CD4-positive, alpha-beta T cell (primary cell): Measurements from ENCODE around the gene TTLL11. TPM values are rescaled to one million over a fixed set of nuclear protein-coding genes. Genes with fewer than 3 reads are reported as not detected.
"Not testable (repeated sequence)": the region's sequence is repeated elsewhere in the genome, so short reads cannot be mapped to it uniquely, and the experiment has no call there.

Experiments used
- ATAC-seq: fragments of 200-7000 bp; cut with Tn5 transposase; one replicate; pipeline ENCODE4 v1.10.0; 2022; ENCODE audit warnings: mild to moderate bottlenecking; ENCODE audit not compliant: poor library complexity
- CTCF ChIA-PET: fragments of 350-600 bp; sonication (Branson Sonifier 250); formaldehyde crosslinking; loops from one replicate; lab custom pipeline; 2021; ENCODE audit warnings: antibody characterized with exemption, inconsistent platforms; lab: Charles Lee
- POLR2A ChIA-PET: fragments of 350-600 bp; sonication (Branson Sonifier 250); formaldehyde crosslinking; loops from one replicate; lab custom pipeline; 2021; ENCODE audit warnings: antibody characterized with exemption, inconsistent platforms; lab: Charles Lee
- DNase-seq, 14 experiments: peaks; one replicate each; pipeline ENCODE4 v3.0.0-alpha.2; 2013 to 2020; ENCODE audit warnings: mixed read lengths in 2 of 14
- H3K27ac ChIP-seq, 2 donors: one replicate each; pipeline versions ENCODE4 v1.5.1 to v1.7.0; 2013; ENCODE audit warnings: low read length in 2 of 2, low read depth in 1 of 2, mild to moderate bottlenecking in 1 of 2
- H3K27me3 ChIP-seq, 2 experiments: 1 replicate in 1 of 2; 2 replicates in 1 of 2; pipeline versions ENCODE4 v1.6.1 to v1.7.0; 2013; ENCODE audit warnings: low read length in 2 of 2, control low read depth in 1 of 2, mild to moderate bottlenecking in 1 of 2, moderate library complexity in 1 of 2; ENCODE audit not compliant: insufficient read depth in 2 of 2, control insufficient read depth in 1 of 2
- H3K36me3 ChIP-seq: one replicate; pipeline ENCODE4 v1.6.1; 2013; ENCODE audit warnings: low read length, control low read depth; ENCODE audit not compliant: insufficient read depth
- H3K4me1 ChIP-seq: one replicate; pipeline ENCODE4 v1.6.1; 2013; ENCODE audit warnings: low read length, control low read depth; ENCODE audit not compliant: insufficient read depth
- H3K4me3 ChIP-seq: one replicate; pipeline ENCODE4 v1.5.1; 2013; ENCODE audit warnings: mild to moderate bottlenecking, low read length, moderate library complexity
- H3K9me3 ChIP-seq, 2 experiments: 1 replicate in 1 of 2; 2 replicates in 1 of 2; pipeline versions ENCODE4 v1.6.1 to v1.7.0; 2013; ENCODE audit warnings: low read length in 2 of 2, mild to moderate bottlenecking in 2 of 2, control low read depth in 1 of 2, moderate library complexity in 1 of 2; ENCODE audit not compliant: control insufficient read depth in 1 of 2, insufficient read depth in 1 of 2
- H3K27ac Mint-ChIP-seq: one replicate; pipeline ENCODE4 v1.8.0; 2020; ENCODE audit warnings: mixed read lengths
- H3K27me3 Mint-ChIP-seq: one replicate; pipeline ENCODE4 v1.8.0; 2021; ENCODE audit warnings: mixed read lengths
- H3K36me3 Mint-ChIP-seq: one replicate; pipeline ENCODE4 v1.8.0; 2021; ENCODE audit warnings: low read depth, mixed read lengths
- H3K4me1 Mint-ChIP-seq: one replicate; pipeline ENCODE4 v1.8.0; 2021; ENCODE audit warnings: low read depth, mixed read lengths
- H3K4me3 Mint-ChIP-seq: one replicate; pipeline ENCODE4 v1.8.0; 2020; ENCODE audit warnings: mild to moderate bottlenecking, mixed read lengths
- H3K9me3 Mint-ChIP-seq: one replicate; pipeline ENCODE4 v1.8.0; 2020; ENCODE audit warnings: mixed read lengths
- CTCF ChIP-seq: fragments of 200-600 bp; IDR thresholded peaks from one replicate; pipeline ENCODE4 v1.8.0; 2022; ENCODE audit warnings: antibody characterized with exemption, mild to moderate bottlenecking
- intact Hi-C, 2 experiments: fragments of 100-400 bp; cut with DNase I in 1 of 2; cut with micrococcal nuclease in 1 of 2; formaldehyde crosslinking; loops; one replicate each; pipeline versions ENCODE4 v1.15.1 to v1.9.0; 2023 to 2025; cut with DNase I, micrococcal nuclease
- total RNA-seq, 174 experiments: library from RNA in 2 of 174; stranded (reverse) in 2 of 174; gene quantifications; one replicate each; pipeline ENCODE4 v1.2.3 and lab custom pipeline; 2021 to 2026

Gene TTLL11
- total RNA-seq, 2 experiments from 2014 or later = 1.6 to 2.3 TPM

GRCh38 chr9:122119166-122119521 is 26.0 kb upstream of the TTLL11 start:
- Mint-ChIP-seq H3K36me3 (no peaks in the 10 kb centered on the region), H3K27ac (no peak overlapping the region), H3K4me1 (peaks cover 5% of the 10 kb centered on the region), H3K9me3 (no peaks in the 10 kb centered on the region), H3K27me3 (peaks cover 9% of the 10 kb centered on the region), H3K4me3 (no peak overlapping the region)
- H3K36me3 ChIP-seq = no peaks in the 10 kb centered on the region
- no peak overlapping the region for H3K4me3 ChIP-seq
- H3K4me1 ChIP-seq = peaks cover 5% of the 10 kb centered on the region
- ChIA-PET CTCF (no interaction called here), POLR2A (no interaction called here)
- TF ChIP-seq CTCF = no peak
- ATAC-seq = no peak
- no peak for DNase-seq
- no peaks in the 10 kb centered on the region for H3K9me3 ChIP-seq
- peaks cover 0 to 4% of the 10 kb centered on the region in 2 experiments for H3K27me3 ChIP-seq
- intact Hi-C loops = no loop called here
- H3K27ac ChIP-seq = no peak overlapping the region

- Histone ChIP-seq H3K9me3 (no peaks in the 10 kb centered on the region), H3K27me3 (peaks cover 0 to 8% of the 10 kb centered on the region in 2 experiments), H3K4me1 (peaks cover 5% of the 10 kb centered on the region), H3K36me3 (no peaks in the 10 kb centered on the region), H3K4me3 (no peak overlapping the region), H3K27ac (no peak overlapping the region)
- CTCF ChIA-PET = no interaction called here
- no peak for TF ChIP-seq CTCF
- no peak for ATAC-seq
- Mint-ChIP-seq H3K9me3 (no peaks in the 10 kb centered on the region), H3K4me3 (no peak overlapping the region), H3K27me3 (peaks cover 6% of the 10 kb centered on the region), H3K4me1 (peaks cover 5% of the 10 kb centered on the region), H3K27ac (no peak overlapping the region), H3K36me3 (no peaks in the 10 kb centered on the region)
- intact Hi-C loops = no loop called here
- DNase-seq = no peak
- POLR2A ChIA-PET = no interaction called here
These were observed 25.4 kb upstream of the TTLL11 start for GRCh38 chr9:122118343-122119165.

- not testable (repeated sequence) for H3K27me3 Mint-ChIP-seq, H3K36me3 Mint-ChIP-seq
These were observed 24.1 kb upstream of the TTLL11 start for GRCh38 chr9:122117241-122117640.

More at GRCh38 chr9:122117241-122117640, 24.1 kb upstream of the TTLL11 start:
- H3K9me3 ChIP-seq, H3K4me1 Mint-ChIP-seq, H3K36me3 ChIP-seq, ATAC-seq, H3K4me1 ChIP-seq, intact Hi-C loops, H3K4me3 ChIP-seq, H3K27ac Mint-ChIP-seq, H3K27ac ChIP-seq, H3K4me3 Mint-ChIP-seq, H3K27me3 ChIP-seq, CTCF ChIA-PET, POLR2A ChIA-PET, H3K9me3 Mint-ChIP-seq, DNase-seq: not testable (repeated sequence)
